GM19238 (cell line): ENCODE measurements around the gene KCNQ2.
A peak's percentile ranks its signal among the peaks of the same experiment; 100 is the strongest.

Source experiments
- DNase-seq: peaks from one replicate; pipeline ENCODE4 v3.0.0; 2011; ENCODE audit warnings: low spot score; ENCODE audit not compliant: insufficient read length

KCNQ2 gene

GRCh38 chr20:63454731-63455567 is 17.5 kb downstream of the KCNQ2 start:
- DNase-seq, result no peak

- DNase-seq, result no peak
Observed at GRCh38 chr20:63452821-63453523, 19.5 kb downstream of the KCNQ2 start.

GRCh38 chr20:63452341-63452740 is 20.1 kb downstream of the KCNQ2 start:
- no peak for DNase-seq

GRCh38 chr20:63451821-63452220 is 20.6 kb downstream of the KCNQ2 start:
- DNase-seq, result no peak

GRCh38 chr20:63449796-63450730 is 22.4 kb downstream of the KCNQ2 start:
- no peak for DNase-seq

- no peak for DNase-seq
Observed at GRCh38 chr20:63449025-63449424, 23.4 kb downstream of the KCNQ2 start.

GRCh38 chr20:63448031-63448430 is 24.4 kb downstream of the KCNQ2 start:
- no peak for DNase-seq

- DNase-seq, result no peak
Observed at GRCh38 chr20:63447320-63447719, 25.1 kb downstream of the KCNQ2 start.

GRCh38 chr20:63446216-63447024 is 26.0 kb downstream of the KCNQ2 start:
- no peak for DNase-seq

- no peak for DNase-seq
Observed at GRCh38 chr20:63445075-63445734, 27.2 kb downstream of the KCNQ2 start.

- no peak for DNase-seq
Observed at GRCh38 chr20:63444548-63444947, 27.9 kb downstream of the KCNQ2 start.

GRCh38 chr20:63443606-63444395 is 28.7 kb downstream of the KCNQ2 start:
- no peak for DNase-seq

- DNase-seq, result peak; percentile 68
Observed at GRCh38 chr20:63442100-63442493, 30.4 kb downstream of the KCNQ2 start.

GRCh38 chr20:63441136-63442099 is 31.0 kb downstream of the KCNQ2 start:
- DNase-seq, result peak; percentile 57

GRCh38 chr20:63440366-63440955 is 32.0 kb downstream of the KCNQ2 start:
- no peak for DNase-seq

- no peak for DNase-seq
Observed at GRCh38 chr20:63439866-63440265, 32.6 kb downstream of the KCNQ2 start.

GRCh38 chr20:63438121-63438520 is 34.3 kb downstream of the KCNQ2 start:
- DNase-seq, result no peak

GRCh38 chr20:63435552-63435951 is 36.9 kb downstream of the KCNQ2 start:
- no peak for DNase-seq
